WTC11 (cell line): Measurements from ENCODE around the gene ARL6.

Experiments used
- ATF3 ChIP-seq: sonication (generic); formaldehyde crosslinking; conservative IDR thresholded peaks from 2 replicates; pipeline ENCODE4 v1.8.1; 2022; ENCODE audit warnings: mild to moderate bottlenecking, missing genetic modification reagents
- CTCF ChIP-seq: fragments of 200-600 bp; IDR thresholded peaks from 2 replicates; pipeline ENCODE4 v1.8.0; 2022; ENCODE audit warnings: antibody characterized with exemption
- ELF4 ChIP-seq: sonication (generic); formaldehyde crosslinking; IDR thresholded peaks from 2 replicates; pipeline ENCODE4 v1.8.1; 2022; ENCODE audit warnings: low read depth, mild to moderate bottlenecking, moderate library complexity, missing genetic modification reagents
- FOXJ3 ChIP-seq: sonication (generic); formaldehyde crosslinking; IDR thresholded peaks from 2 replicates; pipeline ENCODE4 v1.9.0; 2021; ENCODE audit warnings: missing genetic modification reagents, mild to moderate bottlenecking, borderline replicate concordance
- GRHL2 ChIP-seq: fragments of 250-450 bp; sonication (Bioruptor Pico); IDR thresholded peaks from 2 replicates; pipeline ENCODE4 v1.8.0; 2022; ENCODE audit warnings: mild to moderate bottlenecking, moderate library complexity; ENCODE audit not compliant: insufficient replicate concordance, severe bottlenecking
- GTF2I ChIP-seq: fragments of 250-450 bp; sonication (Bioruptor Pico); conservative IDR thresholded peaks from 2 replicates; pipeline ENCODE4 v1.4.0; 2021; ENCODE audit warnings: mild to moderate bottlenecking
- JUN ChIP-seq: sonication (generic); formaldehyde crosslinking; IDR thresholded peaks from 2 replicates; pipeline ENCODE4 v1.8.0; 2023; ENCODE audit warnings: mild to moderate bottlenecking, missing genetic modification reagents
- TCF7 ChIP-seq: sonication (generic); formaldehyde crosslinking; IDR thresholded peaks from 2 replicates; pipeline ENCODE4 v1.8.0; 2022; ENCODE audit warnings: mild to moderate bottlenecking, low read depth, missing genetic modification reagents, moderate library complexity
- TEAD4 ChIP-seq: sonication (generic); formaldehyde crosslinking; IDR thresholded peaks from 2 replicates; pipeline ENCODE4 v1.8.0; 2022; ENCODE audit warnings: mild to moderate bottlenecking, missing genetic modification reagents
- ZNF232 ChIP-seq: sonication (generic); formaldehyde crosslinking; IDR thresholded peaks from 2 replicates; pipeline ENCODE4 v1.8.0; 2022; ENCODE audit warnings: mild to moderate bottlenecking, missing genetic modification reagents
- ZNF423 ChIP-seq: fragments of 250-450 bp; sonication (Bioruptor Pico); IDR thresholded peaks from 2 replicates; pipeline ENCODE4 v2.1.2; 2022; ENCODE audit warnings: mild to moderate bottlenecking, moderate library complexity
- TF ChIP-seq, protein P1 (sequence below): sonication (generic); formaldehyde crosslinking; conservative IDR thresholded peaks from 2 replicates; pipeline ENCODE4 v1.8.1; 2023; ENCODE audit warnings: mild to moderate bottlenecking, low read depth, missing genetic modification reagents, moderate library complexity
- TF ChIP-seq, protein P2 (sequence below): sonication (generic); formaldehyde crosslinking; IDR thresholded peaks from 2 replicates; pipeline ENCODE4 v1.8.0; 2022; ENCODE audit warnings: mild to moderate bottlenecking, missing genetic modification reagents

- no peak for TF ChIP-seq TCF7
- no peak for TF ChIP-seq FOXJ3 (CRISPR knock-in tag)
- TF ChIP-seq CTCF: no peak
- TF ChIP-seq, protein P1, sequence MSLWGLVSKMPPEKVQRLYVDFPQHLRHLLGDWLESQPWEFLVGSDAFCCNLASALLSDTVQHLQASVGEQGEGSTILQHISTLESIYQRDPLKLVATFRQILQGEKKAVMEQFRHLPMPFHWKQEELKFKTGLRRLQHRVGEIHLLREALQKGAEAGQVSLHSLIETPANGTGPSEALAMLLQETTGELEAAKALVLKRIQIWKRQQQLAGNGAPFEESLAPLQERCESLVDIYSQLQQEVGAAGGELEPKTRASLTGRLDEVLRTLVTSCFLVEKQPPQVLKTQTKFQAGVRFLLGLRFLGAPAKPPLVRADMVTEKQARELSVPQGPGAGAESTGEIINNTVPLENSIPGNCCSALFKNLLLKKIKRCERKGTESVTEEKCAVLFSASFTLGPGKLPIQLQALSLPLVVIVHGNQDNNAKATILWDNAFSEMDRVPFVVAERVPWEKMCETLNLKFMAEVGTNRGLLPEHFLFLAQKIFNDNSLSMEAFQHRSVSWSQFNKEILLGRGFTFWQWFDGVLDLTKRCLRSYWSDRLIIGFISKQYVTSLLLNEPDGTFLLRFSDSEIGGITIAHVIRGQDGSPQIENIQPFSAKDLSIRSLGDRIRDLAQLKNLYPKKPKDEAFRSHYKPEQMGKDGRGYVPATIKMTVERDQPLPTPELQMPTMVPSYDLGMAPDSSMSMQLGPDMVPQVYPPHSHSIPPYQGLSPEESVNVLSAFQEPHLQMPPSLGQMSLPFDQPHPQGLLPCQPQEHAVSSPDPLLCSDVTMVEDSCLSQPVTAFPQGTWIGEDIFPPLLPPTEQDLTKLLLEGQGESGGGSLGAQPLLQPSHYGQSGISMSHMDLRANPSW (CRISPR knock-in tag): no peak
- TF ChIP-seq TEAD4 (CRISPR knock-in tag): no peak
- TF ChIP-seq ZNF423 (CRISPR knock-in tag): no peak
- no peak for TF ChIP-seq JUN (CRISPR knock-in tag)
- TF ChIP-seq, protein P2, sequence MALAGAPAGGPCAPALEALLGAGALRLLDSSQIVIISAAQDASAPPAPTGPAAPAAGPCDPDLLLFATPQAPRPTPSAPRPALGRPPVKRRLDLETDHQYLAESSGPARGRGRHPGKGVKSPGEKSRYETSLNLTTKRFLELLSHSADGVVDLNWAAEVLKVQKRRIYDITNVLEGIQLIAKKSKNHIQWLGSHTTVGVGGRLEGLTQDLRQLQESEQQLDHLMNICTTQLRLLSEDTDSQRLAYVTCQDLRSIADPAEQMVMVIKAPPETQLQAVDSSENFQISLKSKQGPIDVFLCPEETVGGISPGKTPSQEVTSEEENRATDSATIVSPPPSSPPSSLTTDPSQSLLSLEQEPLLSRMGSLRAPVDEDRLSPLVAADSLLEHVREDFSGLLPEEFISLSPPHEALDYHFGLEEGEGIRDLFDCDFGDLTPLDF (CRISPR knock-in tag): no peak
- TF ChIP-seq ATF3 (CRISPR knock-in tag): no peak
- no peak for TF ChIP-seq ZNF232 (CRISPR knock-in tag)
- no peak for TF ChIP-seq ELF4 (CRISPR knock-in tag)
- no peak for TF ChIP-seq GRHL2 (CRISPR knock-in tag)
- no peak for TF ChIP-seq GTF2I
Observed at GRCh38 chr3:97764407-97765238, at the start of gene ARL6.
